ENCODE measurements around the gene HES1.
A peak's percentile ranks its signal among the peaks of the same experiment; 100 is the strongest.
"Not testable (repeated sequence)": the region's sequence is repeated elsewhere in the genome, so short reads cannot be mapped to it uniquely, and the experiment has no call there.

The HES1 gene, protein sequence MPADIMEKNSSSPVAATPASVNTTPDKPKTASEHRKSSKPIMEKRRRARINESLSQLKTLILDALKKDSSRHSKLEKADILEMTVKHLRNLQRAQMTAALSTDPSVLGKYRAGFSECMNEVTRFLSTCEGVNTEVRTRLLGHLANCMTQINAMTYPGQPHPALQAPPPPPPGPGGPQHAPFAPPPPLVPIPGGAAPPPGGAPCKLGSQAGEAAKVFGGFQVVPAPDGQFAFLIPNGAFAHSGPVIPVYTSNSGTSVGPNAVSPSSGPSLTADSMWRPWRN

DNA sequence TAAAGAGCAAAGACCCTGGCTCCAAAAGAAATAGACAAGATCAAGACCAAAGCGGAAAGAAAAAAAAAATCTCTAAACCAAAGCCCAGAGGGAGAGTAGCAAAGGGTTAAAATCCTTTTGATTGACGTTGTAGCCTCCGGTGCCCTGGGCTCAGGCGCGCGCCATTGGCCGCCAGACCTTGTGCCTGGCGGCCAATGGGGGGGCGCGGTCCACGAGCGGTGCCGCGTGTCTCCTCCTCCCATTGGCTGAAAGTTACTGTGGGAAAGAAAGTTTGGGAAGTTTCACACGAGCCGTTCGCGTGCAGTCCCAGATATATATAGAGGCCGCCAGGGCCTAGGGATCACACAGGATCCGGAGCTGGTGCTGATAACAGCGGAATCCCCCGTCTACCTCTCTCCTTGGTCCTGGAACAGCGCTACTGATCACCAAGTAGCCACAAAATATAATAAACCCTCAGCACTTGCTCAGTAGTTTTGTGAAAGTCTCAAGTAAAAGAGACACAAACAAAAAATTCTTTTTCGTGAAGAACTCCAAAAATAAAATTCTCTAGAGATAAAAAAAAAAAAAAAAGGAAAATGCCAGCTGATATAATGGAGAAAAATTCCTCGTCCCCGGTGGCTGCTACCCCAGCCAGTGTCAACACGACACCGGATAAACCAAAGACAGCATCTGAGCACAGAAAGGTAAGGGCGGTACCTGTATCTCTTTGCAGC is at the start of gene HES1:
Gene HES1, plus strand, starts transcription at position 343 of the 713 bp plus-strand sequence. Its CDS starts 233 bp downstream, at position 576.
- peak; percentile 75 for DNase-seq

DNA sequence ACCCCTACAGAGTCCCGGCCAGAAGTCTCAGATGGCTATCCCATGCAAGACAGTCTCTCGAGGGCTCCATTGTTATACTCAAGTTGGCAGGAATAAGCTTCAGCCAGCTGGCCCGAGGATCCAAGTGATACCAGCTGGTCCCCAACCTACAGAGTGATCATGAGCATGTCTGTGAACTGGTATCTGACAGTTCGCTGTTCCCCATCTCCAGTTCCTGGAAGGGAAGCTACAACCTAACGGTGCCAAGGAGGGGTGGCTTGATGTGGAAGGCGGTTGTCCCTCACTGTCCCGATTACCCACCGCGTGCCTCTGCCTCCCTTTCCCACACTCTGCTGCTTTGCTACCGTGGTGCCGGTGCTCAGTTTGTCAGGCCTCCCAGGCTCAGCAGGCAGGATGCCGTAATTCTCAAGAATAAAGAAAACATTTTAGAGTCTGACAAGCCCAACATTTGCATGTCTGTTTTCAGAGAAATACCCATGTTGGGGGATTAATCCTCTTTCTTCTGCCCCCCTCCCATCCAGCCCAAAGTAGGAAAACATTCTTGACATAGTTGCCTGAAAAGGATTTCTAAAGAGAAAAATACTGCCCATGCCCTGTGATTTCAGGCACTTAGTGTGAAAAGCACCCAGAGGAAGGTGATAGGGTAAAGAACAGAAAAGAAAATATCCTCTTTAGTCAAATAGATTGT is 49.4 kb upstream of the HES1 start:
- DNase-seq = no peak

DNA sequence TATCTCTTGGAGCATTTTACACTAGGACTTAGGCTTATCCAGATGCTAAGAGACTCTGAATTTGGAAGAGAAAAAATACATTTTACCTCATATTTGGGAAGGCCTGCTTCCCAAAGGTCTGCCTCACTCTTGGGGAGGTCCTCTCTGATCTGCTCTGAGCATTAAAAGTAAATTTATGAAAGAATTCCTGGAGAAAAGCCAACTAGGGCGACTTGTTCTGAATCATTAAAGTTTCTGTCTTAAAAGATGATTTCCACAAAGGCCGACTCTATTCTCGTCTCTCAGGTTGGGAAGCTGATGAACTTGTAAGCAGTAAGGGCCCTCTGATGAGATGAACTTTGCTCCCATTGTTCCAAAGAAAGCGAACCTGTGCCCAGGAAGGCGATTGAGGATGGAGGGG is 48.7 kb upstream of the HES1 start:
- DNase-seq = no peak

DNA sequence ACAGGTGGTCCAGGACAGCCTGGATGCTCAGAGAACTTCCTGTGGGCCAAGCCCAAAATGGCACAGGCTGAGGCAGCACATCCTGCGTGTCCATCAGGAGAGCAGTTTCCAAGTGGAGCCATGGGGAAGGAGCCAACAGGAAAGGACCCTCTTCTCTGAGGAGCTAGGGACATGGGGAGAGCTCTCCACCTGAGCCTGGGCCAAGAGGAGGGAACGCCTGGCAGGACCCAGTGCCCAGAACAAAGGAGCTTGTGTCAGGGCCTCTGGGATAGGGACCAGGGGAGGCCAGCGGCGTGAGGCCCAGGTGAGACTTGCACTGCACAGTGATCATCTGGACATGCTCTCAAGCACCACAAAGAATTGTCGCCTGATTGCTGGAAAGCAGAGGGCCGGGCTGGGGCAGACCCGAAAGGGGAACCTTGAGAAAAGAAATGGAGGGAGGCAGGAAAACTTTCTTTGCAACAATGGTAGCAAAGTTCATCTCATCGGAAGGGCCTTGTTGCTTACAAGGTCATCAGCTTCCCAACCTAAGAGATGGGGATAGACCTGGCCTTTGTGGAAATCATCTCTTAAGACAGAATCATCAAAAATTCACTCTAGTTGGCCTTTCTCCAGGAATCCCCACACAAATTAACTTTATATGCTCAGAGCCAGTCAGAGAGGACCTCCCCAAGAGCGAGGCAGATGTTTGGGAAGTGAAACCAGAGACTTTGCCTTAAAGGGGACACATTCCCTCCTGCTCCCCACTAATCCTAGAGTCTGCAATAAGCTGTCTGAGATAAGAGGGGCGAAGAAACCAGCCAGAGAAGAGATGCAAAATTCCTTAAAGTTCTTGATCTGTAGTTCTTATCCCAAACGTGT is 47.7 kb upstream of the HES1 start:
- no peak for DNase-seq

GRCh38 chr3:194089357-194090177 is 46.4 kb upstream of the HES1 start:
- DNase-seq = peak; percentile 49

DNA sequence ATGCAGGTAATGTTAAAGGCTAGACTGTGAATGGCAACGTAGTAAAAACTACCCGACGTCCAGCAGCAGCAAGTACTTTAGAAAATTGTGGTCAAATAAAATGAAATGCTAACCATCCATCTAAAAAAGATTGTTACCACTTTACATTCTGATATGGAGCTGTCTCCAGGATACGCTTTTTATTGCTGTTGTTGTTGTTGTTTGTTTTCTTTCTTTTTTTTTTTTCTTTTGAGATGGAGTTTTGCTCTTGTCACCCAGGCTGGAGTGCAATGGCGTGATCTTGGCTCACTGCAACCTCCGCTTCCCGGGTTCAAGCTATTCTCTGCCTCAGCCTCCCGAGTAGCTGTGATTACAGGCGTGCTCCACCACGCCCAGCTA is 45.8 kb upstream of the HES1 start:
- DNase-seq = not testable (repeated sequence)

GRCh38 chr3:194090716-194091115 is 45.2 kb upstream of the HES1 start:
- no peak for DNase-seq

GRCh38 chr3:194091141-194091540 is 44.8 kb upstream of the HES1 start:
- DNase-seq = no peak

- not testable (repeated sequence) for DNase-seq
These were observed 44.1 kb upstream of the HES1 start for GRCh38 chr3:194091897-194092296.

DNA sequence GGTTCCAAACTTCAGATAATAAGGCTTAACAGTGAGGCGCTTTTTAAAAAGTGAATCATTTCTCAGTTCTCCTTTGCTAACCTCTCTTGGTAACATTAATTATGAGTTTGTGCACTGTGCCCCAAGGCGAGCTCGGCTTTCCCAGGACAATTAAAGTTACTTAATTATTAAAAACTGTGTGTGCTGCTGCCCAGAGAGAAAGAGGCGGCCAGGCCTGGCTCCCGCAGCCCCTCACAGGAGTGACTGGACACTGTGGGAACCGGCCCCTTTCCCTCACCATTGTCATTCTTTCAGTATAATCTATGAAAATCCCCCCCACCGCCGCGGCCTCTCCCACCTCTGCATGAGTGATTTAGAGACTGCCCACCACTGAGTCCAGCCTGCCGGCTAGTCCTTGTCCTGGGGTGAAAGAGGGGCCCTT is 43.1 kb upstream of the HES1 start:
- DNase-seq = no peak

DNA sequence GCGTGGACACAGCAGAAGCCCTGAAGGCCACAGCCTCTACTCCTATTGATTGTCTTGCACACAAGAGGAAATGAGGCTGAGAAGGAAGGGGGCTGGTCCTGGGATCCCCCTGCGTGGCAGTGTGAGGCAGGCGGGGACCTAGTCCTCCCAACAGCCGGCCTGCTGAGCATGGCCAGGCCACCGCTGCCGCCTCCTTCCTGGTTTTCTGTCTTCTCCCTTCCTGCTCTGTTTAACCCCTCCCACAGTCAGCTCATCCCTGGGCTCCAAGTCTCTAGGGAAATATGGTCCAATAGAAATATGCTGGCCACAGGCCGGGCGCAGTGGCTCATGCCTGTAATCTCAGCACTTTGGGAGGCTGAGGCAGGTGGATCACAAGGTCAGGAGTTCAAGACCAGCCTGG is 42.1 kb upstream of the HES1 start:
- no peak for DNase-seq

- peak; percentile 11 for DNase-seq
These were observed 40.5 kb upstream of the HES1 start for GRCh38 chr3:194095464-194095863.

DNA sequence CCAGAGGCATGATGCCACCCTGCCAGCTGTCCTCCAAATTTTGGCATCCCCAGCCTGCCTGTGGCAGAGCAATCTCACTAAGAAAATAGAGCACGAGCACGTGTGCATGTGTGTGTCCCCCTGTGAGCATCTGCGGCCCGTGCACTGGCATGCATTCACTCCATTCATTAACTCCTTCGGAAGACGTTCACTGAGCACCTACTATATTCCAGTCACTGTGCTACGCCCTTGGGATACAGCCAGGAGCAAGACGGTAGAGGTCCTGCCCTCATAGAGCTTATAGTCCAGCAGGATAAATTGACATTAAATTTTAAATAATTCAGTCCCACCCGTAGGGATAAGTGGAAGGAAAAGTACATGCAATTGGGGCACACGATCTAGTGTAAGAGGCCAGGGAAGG is 40.0 kb upstream of the HES1 start:
- no peak for DNase-seq

GRCh38 chr3:194097141-194097882 is 38.6 kb upstream of the HES1 start:
- DNase-seq = no peak

DNA sequence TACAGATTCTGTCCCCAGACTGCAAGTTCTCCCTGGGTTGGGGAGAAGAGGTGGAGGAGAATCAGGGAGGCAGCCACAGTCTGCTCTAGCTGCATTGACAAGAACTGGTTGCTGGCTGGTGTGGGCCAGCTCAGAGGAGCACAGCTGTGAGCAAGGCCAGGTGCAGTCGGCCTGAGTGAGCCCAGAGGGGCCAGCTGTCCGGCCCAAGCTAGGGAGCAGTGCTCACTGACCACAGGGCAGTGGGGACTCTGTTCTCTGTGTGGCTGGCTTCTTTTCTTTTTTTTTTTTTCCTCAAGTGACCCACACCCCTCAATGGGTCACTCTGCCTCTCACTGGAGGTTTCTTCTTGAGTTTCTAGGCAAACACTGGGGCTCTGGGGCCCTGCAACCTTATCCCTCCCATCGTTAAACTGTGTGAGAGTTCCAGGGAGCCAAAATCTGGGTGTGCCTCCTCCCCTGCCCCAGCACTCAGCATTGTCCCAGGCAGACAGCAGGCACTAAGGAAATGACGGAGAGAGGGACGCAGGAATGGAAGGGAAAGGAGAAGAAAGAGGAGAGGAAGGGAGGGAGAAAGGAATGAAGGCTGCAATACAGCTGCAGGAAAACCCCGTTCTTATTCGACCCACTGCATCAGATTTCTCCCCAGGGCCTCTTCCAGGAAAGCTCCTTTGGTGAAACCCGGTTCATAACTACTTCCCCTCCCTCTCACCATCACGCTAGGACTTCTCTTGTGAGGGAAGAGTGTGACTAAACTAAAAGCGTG is 37.7 kb upstream of the HES1 start:
- DNase-seq = no peak

DNA sequence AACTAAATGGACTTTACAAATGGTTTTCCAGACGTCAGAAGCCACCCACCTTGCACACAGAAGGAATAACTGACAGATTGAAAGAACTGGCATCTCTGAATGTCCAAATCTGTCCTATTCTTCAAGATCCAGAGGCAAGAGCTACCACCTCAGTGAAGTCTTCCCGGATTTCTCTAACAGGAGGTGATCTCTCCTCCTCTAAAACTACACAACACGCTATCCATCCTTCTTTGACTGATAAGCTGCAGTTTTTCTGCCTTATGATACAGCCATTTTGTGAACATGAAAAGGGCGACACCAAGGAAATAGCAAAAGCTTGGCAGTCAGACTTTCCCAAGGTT is 37.1 kb upstream of the HES1 start:
- no peak for DNase-seq

DNA sequence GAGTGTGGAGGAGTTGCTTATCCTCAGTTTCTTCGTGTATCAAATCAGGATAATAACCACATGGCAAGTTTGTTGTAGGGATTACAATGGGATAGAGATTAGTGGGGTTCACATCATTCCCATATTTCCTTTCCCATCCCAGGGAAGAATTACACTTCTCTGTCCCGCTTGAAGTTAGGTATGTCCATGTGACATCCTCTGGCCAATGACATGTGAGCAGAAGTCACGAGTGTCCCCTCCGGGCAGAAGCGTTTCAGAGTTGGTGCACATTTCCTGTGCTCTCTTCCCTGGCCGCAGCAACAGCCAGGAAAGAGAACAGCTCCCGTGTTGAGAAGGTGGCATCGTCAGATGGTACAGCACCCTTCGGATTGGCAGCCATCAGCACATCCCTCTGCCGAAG is 36.7 kb upstream of the HES1 start:
- no peak for DNase-seq

DNA sequence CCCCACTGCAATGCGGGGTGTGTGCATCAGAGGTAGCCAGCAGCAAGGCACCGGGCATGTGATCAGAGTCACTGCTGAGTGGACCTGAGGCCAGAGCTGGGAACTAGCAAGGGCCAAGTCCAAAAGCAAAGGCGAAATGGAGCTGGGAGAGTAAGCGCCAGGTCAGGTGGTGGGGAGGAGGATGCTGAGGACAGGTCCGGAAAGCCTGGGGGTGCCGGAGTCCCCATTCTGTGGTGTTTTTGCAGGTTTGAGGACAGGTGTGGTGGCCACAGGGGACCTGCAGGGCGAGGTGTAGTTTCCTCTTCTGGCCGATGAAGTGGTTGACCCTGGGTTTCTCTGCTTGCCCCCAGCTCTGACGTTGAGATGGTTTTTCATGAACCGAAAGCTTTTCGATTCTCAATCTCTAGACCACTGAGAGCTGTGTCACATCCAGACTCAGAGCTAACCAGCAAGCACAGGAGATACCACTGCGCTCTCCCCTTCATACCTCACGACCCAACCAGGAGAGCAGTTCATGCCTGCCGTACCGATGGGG is 35.0 kb upstream of the HES1 start:
- no peak for DNase-seq

DNA sequence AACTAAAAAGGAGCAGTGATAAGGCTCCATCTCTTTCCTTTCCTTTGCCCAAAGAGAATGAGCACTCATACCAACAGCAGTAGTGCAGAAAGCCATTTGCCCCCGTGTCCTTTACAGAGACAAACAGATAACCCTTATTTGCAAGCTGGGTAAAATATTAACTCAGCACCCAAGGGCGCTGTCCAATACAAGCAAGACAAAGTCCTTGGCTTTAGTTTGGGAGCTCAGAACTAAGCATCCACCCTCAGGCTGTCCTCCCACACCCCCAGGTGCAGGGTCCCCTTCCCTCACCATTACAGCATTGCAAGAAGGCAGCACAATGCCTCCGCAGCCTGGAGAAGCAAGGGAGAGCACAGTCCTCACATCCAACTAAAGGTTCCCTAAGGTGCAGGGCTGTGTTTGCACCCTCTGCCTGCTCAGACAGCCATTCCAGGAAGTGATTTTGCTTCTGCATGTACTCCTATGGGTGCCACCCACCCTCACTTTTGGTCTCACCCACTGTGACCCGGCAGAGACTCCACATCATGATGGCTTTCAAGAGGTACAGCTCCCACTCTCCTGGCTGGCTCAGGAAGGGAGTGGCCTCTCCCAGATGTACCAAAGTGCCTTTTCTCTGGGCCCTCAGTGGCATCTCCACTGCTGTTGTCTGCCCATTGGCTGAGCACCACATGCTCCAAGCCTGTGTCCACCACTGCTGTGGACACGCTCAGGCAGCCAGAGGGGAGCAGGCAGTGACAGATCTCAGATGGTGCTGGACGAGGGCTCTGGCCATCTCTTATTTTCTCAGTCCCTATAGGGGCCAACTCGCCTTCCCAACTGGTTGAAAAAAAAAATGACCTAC is 34.1 kb upstream of the HES1 start:
- no peak for DNase-seq

DNA sequence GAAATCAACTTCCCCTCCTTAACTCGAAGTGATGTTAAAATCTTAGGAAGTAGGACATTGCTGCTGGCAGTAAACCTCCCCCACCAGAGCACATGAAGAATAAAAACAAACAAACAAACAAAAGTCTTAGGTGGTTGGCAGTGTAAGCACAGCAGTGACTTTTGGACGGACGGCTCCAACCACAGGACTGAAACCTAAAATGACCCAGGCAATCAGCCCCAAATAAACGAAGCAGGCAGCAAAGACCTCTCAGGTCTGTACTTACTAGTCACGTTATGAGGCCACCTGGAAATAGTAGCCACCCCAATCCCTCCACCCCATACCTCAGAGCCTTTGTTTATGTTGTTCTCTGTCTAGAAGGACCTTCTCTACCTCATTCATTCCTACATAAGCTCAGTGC is 33.5 kb upstream of the HES1 start:
- no peak for DNase-seq

All from stimulated activated CD4-positive, alpha-beta T cell treated with anti-CD3 and anti-CD28 coated beads, Interleukin-15, amount 100 ng/mL, for 24 hours (primary cell).